ENCODE measurements around the gene PCID2. TPM values are rescaled to one million over a fixed set of nuclear protein-coding genes. Genes with fewer than 3 reads are reported as not detected.

Gene PCID2
- total and polyA plus RNA-seq, 5 experiments from 2014 or later: 64.6 to 73.9 (median 68.6) TPM

DNA sequence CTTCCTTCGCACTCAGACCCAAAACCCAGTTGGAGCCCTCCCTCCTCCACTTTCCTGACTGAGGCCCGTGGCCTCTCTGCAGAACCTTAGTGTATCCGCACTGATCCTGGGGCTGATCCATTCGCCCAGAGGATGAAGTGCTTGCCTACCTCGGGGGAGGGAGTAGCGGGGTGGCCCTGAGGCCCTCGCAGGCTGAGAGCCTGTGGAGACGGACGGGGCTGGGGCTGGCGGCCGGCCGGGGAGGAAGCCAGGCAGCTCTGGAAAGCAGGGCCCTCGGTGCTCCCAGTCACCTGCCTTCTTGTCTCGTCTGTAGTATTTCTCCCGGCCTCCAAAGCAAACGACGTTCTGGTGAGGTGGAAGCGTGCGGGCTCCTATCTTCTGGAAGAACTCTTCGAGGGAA lies 48.8 kb downstream of the PCID2 start:
- Mint-ChIP-seq H3K27ac (peak overlapping the region in 2 of 10 donors; percentile 43 to 65), H3K36me3 (no peaks in the 10 kb centered on the region), H3K4me3 (no peak overlapping the region)

DNA sequence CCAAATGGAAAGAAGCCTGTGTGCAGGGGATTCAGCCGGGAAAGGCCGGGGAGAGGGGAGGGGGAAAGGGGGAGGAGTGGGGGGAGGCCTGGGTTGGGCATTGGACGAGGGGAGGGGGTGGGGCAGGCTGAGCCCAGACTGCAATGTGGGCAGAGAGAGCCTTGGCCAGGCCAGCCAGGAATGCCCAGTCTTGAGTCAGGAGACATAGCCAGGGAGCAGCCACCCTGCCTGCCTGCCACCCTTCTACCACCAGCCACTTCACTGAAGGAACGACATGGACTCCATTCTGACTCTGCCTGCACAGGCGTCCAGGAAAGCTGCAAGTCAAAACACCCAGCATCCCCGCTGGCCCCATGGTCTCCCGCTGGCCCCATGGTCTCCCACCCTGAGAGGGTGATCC lies 49.5 kb downstream of the PCID2 start:
- POLR2A ChIA-PET: no interaction called here
- Mint-ChIP-seq H3K36me3 (no peaks in the 10 kb centered on the region), H3K4me1 (peaks cover 18 to 26% (median 25%) of the 10 kb centered on the region in 4 donors), H3K27ac (no peak overlapping the region), H3K9me3 (peaks cover 0 to 10% (median 0%) of the 10 kb centered on the region in 9 donors), H3K27me3 (no peaks in the 10 kb centered on the region), H3K4me3 (no peak overlapping the region)
- ATAC-seq: no peak
- no peak for DNase-seq

More for the DNA sequence above, 48.8 kb downstream of the PCID2 start:
- Mint-ChIP-seq H3K27me3 (no peaks in the 10 kb centered on the region), H3K9me3 (peaks cover 0 to 10% (median 0%) of the 10 kb centered on the region in 9 donors), H3K4me1 (peaks cover 18 to 28% (median 25%) of the 10 kb centered on the region in 4 donors)
- POLR2A ChIA-PET: interaction anchor here (1.0 kb wide), 1 partner anchor 9 kb away, joined by 4 read pairs; no protein-coding TSS in a partner anchor
- DNase-seq (no peak), ATAC-seq (no peak)

DNA sequence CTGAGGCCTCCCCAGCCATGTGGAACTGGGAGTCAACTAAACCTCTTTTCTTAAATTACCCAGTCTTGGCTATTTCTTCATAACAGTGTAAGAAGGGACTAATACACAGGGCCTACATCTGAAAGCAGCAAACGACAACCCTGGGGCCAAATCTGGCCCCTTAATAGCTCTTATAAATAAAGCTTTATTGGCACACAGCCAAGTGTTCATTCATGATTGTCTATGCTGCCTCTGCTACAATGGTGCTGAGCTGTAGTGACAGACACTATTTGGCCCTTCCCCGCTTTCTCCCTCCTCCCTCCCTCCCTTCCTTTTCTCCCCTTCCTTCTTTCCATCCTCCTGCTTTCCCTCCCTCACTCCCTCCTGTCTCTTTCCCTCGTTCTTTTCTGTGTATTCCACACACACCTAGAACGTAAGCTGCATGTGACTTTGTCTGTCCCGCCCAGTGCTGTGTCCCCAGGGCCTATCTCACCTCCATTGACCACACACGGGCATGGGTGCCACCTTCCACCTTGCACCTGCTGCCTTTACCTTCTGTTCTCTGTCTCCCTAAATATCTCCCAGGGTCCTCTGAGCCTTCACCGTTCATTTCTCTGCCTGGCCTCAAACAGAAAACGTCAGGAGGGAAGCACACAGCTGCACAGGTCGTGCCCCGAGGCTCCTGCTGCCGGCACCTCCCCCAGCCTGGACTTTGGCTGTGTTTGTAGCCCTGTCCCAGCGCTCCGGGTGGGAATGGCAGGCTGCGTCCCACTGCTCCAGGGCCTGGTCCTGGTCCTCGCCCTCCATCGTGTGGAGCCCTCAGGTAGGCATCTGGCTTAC lies 50.3 kb downstream of the PCID2 start, which contains the start of gene PROZ:
Gene PROZ, plus strand, starts transcription at position 720 of the 819 bp plus-strand sequence. Its CDS starts 13 bp downstream, at position 733.
- POLR2A ChIA-PET: no interaction called here
- Mint-ChIP-seq H3K27me3 (no peaks in the 10 kb centered on the region), H3K4me3 (no peak within 1 kb of the TSS), H3K4me1 (peaks cover 14 to 24% (median 21%) of the 10 kb centered on the region in 4 donors), H3K27ac (peak within 1 kb of the TSS in 1 of 10 donors; percentile 65), H3K36me3 (no peaks in the 10 kb centered on the region), H3K9me3 (peaks cover 0 to 10% (median 0%) of the 10 kb centered on the region in 9 donors)
- no peak for DNase-seq
- ATAC-seq: no peak

DNA sequence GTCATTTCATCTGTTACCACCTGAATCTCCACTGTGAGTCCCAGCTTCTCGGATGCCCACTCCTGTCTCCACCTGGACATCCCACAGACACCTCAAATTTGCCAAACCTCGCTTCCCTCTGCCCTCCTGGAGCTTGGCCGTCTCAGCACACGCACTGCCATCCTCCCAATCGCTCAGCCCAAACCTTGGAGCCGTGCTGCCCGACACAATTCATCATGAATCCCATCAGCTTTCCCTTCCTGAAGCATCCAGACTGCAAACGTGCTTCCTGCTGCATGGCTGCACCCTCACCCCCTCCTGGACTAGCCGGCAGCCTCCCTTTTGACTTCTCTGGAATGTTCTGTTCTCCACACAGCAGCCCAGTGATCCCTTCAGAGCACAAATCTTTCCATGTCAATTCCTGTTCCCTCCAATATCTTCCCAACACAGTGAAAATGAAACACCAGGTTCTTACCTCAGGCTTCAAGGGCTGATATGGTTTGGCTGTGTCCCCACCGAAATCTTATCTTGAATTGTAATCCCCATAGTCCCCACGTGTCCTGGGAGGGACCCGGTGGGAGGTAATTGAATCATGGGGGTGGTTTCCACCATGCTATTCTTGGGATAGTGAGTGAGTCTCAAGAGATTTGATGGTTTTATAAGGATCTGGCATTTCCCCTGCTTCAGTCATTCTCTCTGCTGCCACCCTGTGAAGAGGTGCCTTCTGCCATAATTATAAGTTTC lies 51.1 kb downstream of the PCID2 start:
- H3K4me1 Mint-ChIP-seq: peaks cover 20 to 29% (median 22%) of the 10 kb centered on the region in 4 donors
- POLR2A ChIA-PET: no interaction called here
- no peaks in the 10 kb centered on the region for H3K36me3 Mint-ChIP-seq
- peak overlapping the region in 1 of 10 donors; percentile 27 for H3K27ac Mint-ChIP-seq
- H3K27me3 Mint-ChIP-seq: peaks cover 0 to 5% (median 0%) of the 10 kb centered on the region in 5 donors
- peaks cover 0 to 10% (median 0%) of the 10 kb centered on the region in 9 donors for H3K9me3 Mint-ChIP-seq
- DNase-seq (no peak), ATAC-seq (no peak)
- H3K4me3 Mint-ChIP-seq: no peak overlapping the region

DNA sequence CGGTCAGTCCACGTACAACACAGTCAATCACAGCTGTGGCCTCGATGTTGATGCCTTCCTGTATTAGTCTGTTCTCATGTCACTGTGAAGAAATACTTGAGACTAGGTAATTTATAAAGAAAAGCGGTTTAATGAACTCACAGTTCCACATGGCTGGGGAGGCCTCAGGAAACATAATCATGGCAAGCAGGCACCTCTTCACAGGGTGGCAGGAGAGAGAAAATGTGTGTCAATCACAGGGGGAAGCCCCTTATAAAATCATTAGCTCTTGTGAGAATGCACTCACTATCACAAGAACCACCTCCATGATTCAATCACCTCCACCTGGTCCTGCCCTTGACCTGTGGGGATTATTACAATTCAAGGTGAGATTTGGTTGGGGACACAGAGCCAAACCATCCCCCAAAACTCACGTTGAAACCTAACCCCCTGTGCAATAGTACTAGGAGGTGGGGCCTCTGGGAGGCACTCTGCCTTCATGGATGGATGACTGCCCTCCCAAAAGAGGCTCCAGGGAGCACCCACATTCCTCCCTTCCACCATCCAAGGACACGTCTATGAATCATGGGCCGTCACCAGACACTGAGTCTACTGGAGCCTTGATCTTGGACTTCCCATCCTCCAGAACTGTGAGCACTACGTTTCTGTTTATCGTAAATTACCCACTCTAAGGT lies 52.4 kb downstream of the PCID2 start:
- Mint-ChIP-seq H3K27me3 (peaks cover 0 to 12% (median 2%) of the 10 kb centered on the region in 5 donors), H3K4me1 (peaks cover 19 to 29% (median 25%) of the 10 kb centered on the region in 4 donors), H3K9me3 (peaks cover 0 to 10% (median 0%) of the 10 kb centered on the region in 9 donors), H3K36me3 (no peaks in the 10 kb centered on the region), H3K4me3 (no peak overlapping the region), H3K27ac (peak overlapping the region in 3 of 10 donors; percentile 27 to 68 (median 28))
- POLR2A ChIA-PET: interaction anchor here (3.4 kb wide), 1 partner anchor 53 kb away, joined by 27 read pairs; the partner anchor contains the start of genes CUL4A and PCID2
- ATAC-seq: no peak
- no peak for DNase-seq

DNA sequence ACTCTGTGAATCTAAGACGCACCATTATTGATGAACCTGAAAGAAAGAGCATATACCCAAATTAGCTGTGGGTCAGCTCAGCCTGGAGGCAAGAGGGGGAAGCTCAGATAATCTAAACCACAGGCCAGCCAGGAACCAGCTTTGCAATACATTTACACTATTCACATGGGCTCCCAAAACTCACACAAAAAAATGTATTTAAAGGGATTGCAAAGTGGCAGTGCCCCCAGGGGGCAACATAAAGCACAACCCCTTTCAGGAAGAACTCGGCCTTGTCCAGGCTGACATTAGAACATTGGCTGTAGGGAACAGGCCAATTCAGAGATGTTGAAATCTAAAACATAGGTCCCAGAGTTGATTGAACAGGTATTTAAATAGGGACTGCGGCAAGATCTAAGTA lies 53.3 kb downstream of the PCID2 start:
- H3K36me3 Mint-ChIP-seq: no peaks in the 10 kb centered on the region
- POLR2A ChIA-PET: interaction anchor here (3.4 kb wide), 1 partner anchor 54 kb away, joined by 27 read pairs; the partner anchor contains the start of genes CUL4A and PCID2

DNA sequence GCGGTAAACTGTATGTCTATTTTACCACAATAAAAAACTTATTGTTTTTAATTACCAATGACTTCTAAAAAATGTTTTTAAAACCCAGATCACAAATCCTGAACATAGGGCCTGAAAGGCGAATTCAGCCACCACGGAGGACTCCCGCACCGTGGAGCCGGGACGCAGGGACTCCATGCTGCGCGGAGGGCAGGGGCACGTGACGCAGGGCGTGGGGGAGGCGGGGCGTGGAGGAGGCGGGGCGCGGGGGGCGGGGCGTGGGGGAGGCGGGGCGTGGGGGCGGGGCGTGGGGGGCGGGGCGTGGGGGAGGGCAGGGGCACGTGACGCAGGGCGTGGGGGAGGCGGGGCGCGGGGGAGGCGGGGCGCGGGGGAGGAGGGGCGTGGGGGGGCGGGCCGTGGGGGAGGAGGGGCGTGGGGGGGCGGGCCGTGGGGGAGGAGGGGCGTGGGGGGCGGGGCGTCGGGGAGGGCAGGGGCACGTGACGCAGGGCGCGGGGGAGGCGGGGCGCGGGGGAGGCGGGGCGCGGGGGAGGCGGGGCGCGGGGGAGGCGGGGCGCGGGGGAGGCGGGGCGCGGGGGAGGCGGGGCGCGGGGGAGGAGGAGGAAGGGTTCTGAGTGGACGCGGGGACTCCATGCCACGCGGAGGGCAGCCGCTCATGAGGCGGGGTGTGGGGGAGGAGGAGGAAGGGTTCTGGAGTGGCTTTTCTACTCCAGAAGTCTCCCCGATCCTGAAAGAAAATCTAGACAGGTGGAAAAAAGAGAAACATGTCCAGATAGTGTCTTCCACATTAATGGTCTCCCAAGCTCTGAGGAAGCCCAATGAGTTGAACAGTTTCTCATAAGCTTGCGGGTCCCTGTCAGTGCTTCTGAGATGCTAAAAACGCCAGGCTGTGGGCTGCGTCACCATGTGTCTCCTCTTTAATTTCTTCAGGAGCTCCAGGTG lies 54.4 kb downstream of the PCID2 start:
- Mint-ChIP-seq H3K9me3 (peaks cover 0 to 10% (median 0%) of the 10 kb centered on the region in 9 donors), H3K36me3 (no peaks in the 10 kb centered on the region), H3K4me1 (peaks cover 18 to 27% (median 20%) of the 10 kb centered on the region in 4 donors), H3K27ac (peak overlapping the region; percentile 72 to 92 (median 88)), H3K4me3 (peak overlapping the region; percentile 79 to 91 (median 86)), H3K27me3 (peaks cover 0 to 14% (median 7%) of the 10 kb centered on the region in 5 donors)
- peak; percentile 81 to 83 for ATAC-seq
- POLR2A ChIA-PET: interaction anchor here (0.7 to 3.4 kb wide), 3 partner anchors 13 to 144 kb away, joined by 3 to 27 read pairs (median 4); partner anchors contain the start of genes CUL4A and PCID2
- DNase-seq: peak; percentile 60 to 89 (median 72)

More for the DNA sequence above, 53.3 kb downstream of the PCID2 start:
- ATAC-seq (no peak), DNase-seq (no peak)
- H3K4me1 Mint-ChIP-seq: peaks cover 18 to 27% (median 20%) of the 10 kb centered on the region in 4 donors
- peak overlapping the region; percentile 34 to 89 (median 81) for H3K27ac Mint-ChIP-seq
- peaks cover 0 to 14% (median 7%) of the 10 kb centered on the region in 5 donors for H3K27me3 Mint-ChIP-seq
- H3K9me3 Mint-ChIP-seq: peaks cover 0 to 10% (median 0%) of the 10 kb centered on the region in 9 donors
- peak overlapping the region in 7 of 10 donors; percentile 52 to 83 (median 70) for H3K4me3 Mint-ChIP-seq

DNA sequence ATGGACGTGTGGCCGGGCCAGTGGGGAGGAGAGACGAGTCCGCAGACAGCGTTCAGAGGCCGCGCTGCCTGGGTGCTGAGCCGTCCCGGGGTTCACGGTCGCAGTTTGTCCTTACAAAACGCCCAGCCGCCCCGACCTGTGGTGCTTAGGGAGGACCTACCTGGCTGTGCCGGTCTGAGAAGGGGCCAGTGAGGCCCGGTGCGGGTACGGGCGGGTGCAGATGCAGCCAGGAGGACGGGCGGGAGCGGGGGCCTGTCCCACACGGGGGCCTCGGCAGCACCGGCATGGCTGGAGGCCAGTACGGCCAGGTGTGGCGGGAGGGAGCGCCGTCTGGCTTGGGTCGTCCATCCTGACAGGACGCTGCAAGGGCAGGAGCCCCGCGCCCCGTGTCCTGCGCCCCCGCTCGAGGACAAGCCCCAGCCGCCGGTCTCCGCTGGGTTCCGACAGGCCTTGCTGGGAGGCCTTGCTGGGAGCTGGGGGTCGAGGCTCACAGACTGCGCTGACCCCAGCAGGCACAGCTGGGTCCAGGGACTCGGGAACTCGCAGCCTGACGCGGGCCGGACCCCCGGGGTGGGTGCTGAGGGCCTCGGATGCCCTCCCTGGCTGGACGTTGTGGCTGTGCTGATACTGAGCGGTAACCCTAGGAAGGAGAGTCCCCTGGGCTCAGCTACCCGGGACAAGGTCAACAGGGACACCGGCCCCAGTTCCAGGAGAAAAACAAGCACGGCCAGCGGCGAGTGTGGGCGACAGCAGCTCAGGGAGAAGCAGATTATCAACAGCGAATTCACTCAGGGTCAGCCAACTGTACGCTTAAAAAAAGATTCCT lies 55.3 kb downstream of the PCID2 start:
- peaks cover 0 to 10% (median 0%) of the 10 kb centered on the region in 9 donors for H3K9me3 Mint-ChIP-seq
- peak overlapping the region; percentile 79 to 97 (median 89) for H3K4me3 Mint-ChIP-seq
- H3K27me3 Mint-ChIP-seq: peaks cover 0 to 14% (median 7%) of the 10 kb centered on the region in 5 donors
- H3K27ac Mint-ChIP-seq: peak overlapping the region; percentile 72 to 93 (median 90)
- peak in 4 of 10 donors; percentile 22 to 26 (median 24) for DNase-seq
- POLR2A ChIA-PET: interaction anchor here (0.7 to 3.4 kb wide), 3 partner anchors 14 to 145 kb away, joined by 3 to 27 read pairs (median 4); partner anchors contain the start of genes CUL4A and PCID2
- H3K4me1 Mint-ChIP-seq: peaks cover 13 to 27% (median 20%) of the 10 kb centered on the region in 4 donors
- ATAC-seq: peak; percentile 34 to 50
- H3K36me3 Mint-ChIP-seq: no peaks in the 10 kb centered on the region

DNA sequence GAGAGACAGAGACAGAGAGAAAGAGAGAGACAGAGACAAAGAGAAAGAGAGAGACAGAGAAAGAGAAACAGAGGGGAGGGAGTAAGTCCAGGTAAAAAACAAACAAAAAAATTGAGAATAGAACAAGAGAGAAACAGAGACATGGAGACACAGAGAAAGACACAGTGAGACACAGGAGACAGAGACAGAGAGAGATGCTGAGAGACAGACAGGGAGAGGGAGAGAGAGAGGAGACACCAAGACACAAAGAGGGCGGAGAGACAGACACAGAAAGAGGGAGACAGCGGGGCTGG lies 55.8 kb downstream of the PCID2 start:
- peaks cover 0 to 14% (median 7%) of the 10 kb centered on the region in 5 donors for H3K27me3 Mint-ChIP-seq
- DNase-seq (peak in 1 of 10 donors; percentile 10), ATAC-seq (no peak)
- H3K36me3 Mint-ChIP-seq: no peaks in the 10 kb centered on the region
- POLR2A ChIA-PET: interaction anchor here (3.4 kb wide), 1 partner anchor 57 kb away, joined by 27 read pairs; the partner anchor contains the start of genes CUL4A and PCID2
- peaks cover 13 to 27% (median 20%) of the 10 kb centered on the region in 4 donors for H3K4me1 Mint-ChIP-seq
- peak overlapping the region; percentile 42 to 93 (median 90) for H3K27ac Mint-ChIP-seq
- H3K9me3 Mint-ChIP-seq: peaks cover 0 to 10% (median 0%) of the 10 kb centered on the region in 9 donors
- H3K4me3 Mint-ChIP-seq: peak overlapping the region; percentile 79 to 97 (median 87)
